GM21717 (cell line): ENCODE results near the gene NLRC5.

Experiments used
- ATAC-seq: cut with Tn5 transposase; IDR thresholded peaks from one replicate; pipeline ENCODE4 v1.9.1; 2021; ENCODE audit warnings: mild to moderate bottlenecking, moderate library complexity; ENCODE audit not compliant: unreplicated experiment

The NLRC5 gene

DNA sequence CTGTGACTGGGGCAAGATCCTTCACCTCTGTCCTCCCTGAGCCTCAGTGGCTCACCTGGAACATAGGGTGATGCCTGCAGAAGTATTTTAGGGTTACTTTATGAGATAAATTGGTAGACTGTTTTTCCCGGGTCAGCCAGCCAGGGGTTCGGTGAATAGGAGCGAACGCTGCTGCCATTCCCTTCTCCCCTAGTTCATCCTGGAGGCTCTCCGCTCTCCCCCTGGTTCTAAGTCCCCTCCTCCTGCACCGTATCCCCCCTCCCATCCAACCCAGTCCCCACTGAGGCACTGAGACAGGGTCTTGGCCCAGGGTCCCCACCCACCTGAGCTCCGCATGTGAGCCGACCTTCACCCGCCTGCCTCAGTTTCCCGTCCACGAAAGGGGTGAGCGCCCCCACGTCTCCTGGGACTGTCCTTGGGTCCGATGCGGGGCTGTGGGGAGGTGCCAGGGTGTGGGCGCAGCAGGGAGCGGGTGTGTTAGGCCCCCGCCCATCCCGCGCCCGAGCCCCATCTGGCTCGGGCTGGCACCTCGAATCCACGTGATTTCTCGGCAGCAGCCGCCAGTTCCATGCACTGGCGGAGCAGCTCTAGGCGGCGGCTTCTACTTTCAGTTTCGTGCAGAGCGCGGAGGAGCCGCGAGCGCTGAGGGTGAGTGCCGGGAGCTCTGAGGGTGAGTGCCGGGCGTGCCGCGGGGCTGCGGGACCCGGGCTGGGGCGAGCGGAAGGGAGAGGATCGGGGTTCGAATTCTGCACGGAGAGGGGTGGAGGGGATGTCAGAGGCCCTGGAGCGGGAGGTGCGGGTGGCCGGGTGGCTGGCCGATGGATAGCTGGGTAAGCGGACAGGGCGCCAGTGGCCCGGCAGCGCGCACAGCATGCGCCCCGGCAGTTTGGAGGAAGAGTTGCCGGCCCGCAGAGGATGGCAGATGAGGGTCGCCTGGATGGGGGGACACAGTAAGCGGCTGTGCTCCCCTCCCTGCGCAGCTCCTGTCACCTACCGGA, at the start of gene NLRC5:
TSS of gene NLRC5 (plus strand) at position 610 of the 998 bp plus-strand sequence. CDS start 31,156 bp downstream, outside the sequence.
- ATAC-seq, result peak; percentile 76

DNA sequence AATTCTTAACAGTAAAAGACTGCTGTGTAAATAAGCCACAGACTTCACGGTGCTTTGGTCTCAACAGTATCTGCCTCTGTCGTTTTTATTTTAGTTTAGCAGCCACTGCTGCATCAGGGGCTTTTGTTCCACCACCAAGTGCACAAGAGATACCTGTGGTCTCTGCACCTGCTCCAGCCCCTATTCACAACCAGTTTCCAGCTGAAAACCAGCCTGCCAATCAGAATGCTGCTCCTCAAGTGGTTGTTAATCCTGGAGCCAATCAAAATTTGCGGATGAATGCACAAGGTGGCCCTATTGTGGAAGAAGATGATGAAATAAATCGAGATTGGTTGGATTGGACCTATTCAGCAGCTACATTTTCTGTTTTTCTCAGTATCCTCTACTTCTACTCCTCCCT, 49.6 kb upstream of the NLRC5 start:
- ATAC-seq, result no peak

GRCh38 chr16:56941092-56941491, 48.3 kb upstream of the NLRC5 start:
- ATAC-seq, result no peak

- no peak for ATAC-seq
Observed at GRCh38 chr16:56941856-56942331, 47.5 kb upstream of the NLRC5 start.

- no peak for ATAC-seq
Observed at GRCh38 chr16:56943761-56944375, 45.5 kb upstream of the NLRC5 start.

- ATAC-seq, result no peak
Observed at GRCh38 chr16:56944954-56945839, 44.2 kb upstream of the NLRC5 start.

GRCh38 chr16:56945847-56946527, 43.4 kb upstream of the NLRC5 start:
- no peak for ATAC-seq

- ATAC-seq, result no peak
Observed at GRCh38 chr16:56946767-56947603, 42.4 kb upstream of the NLRC5 start.

- ATAC-seq, result no peak
Observed at GRCh38 chr16:56947604-56947995, 41.8 kb upstream of the NLRC5 start.

DNA sequence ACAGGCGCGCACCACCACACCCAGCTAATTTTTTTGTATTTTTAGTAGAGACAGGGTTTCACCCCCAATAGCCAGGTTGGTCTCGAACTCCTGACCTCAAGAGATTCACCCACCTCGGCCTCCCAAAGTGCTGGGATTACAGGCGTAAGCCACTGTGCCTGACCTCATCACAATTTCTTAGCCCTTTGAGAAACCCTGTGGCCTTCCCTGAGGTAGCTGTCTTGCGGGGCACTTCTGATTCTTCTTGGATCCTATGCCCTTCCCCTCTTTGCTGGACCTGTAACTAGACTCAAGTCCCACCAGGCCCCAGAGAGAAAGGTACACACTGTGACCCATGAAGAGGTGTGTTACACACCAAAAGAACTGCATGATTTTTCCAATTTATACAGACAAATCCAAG, 41.1 kb upstream of the NLRC5 start:
- ATAC-seq, result no peak

- ATAC-seq, result no peak
Observed at GRCh38 chr16:56950051-56950450, 39.3 kb upstream of the NLRC5 start.

- no peak for ATAC-seq
Observed at GRCh38 chr16:56950455-56950854, 38.9 kb upstream of the NLRC5 start.

GRCh38 chr16:56950881-56951771, 38.2 kb upstream of the NLRC5 start:
- peak; percentile 48 for ATAC-seq

DNA sequence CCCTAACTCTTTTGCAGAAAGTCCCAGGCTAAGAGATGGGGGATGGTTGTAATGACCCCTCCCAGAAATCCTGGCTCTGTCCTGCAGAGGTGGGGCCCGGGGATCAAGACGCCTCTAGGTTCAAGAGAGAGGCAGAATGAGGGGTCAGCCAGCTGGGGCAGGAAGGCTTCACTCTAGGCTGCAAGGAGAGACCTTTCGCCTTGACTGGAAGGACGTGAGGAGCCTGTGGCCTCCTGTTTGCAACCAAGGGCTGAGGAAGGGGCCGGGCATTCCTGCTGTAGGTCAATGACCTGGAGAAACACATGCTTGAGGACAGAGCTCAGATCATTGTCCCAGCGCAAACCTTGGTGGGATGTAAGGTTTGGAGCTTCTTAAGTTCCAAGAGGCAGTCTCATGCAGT, 36.4 kb upstream of the NLRC5 start:
- no peak for ATAC-seq

DNA sequence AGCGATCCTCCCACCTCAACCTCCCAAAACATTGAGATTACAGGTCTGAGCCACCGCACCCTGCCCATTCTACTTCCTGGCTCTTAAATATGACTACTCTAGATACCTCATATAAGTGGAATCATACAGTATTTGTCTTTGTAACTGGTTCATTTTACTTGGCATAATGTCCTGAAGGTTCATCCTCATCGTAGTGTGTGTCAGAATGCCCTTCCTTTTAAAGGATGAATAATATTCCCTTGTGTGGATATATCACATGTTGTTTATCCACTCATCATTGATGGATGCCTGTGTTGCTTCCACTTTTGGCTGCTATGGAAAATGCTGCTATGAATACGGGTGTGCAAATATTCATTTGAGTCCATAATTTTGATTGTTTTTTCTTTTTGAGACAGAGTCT, 33.3 kb upstream of the NLRC5 start:
- ATAC-seq, result no peak

- ATAC-seq, result no peak
Observed at GRCh38 chr16:56956756-56957155, 32.6 kb upstream of the NLRC5 start.

- no peak for ATAC-seq
Observed at GRCh38 chr16:56960681-56961281, 28.6 kb upstream of the NLRC5 start.

GRCh38 chr16:56961386-56961785, 28.0 kb upstream of the NLRC5 start:
- ATAC-seq, result no peak
